SU-DHL-6 (cell line): ENCODE measurements around the gene TM4SF1.

Experiments used
- CTCF ChIP-seq: fragments of 200-600 bp; sonication (generic); IDR thresholded peaks from one replicate; pipeline ENCODE4 v1.5.1; 2017; ENCODE audit warnings: antibody characterized with exemption, mild to moderate bottlenecking, low read length, moderate library complexity; ENCODE audit not compliant: insufficient read depth, poor library complexity, severe bottlenecking
- EZH2phosphoT487 ChIP-seq: fragments of 200-600 bp; sonication (generic), shearing (Covaris generic); conservative IDR thresholded peaks from 2 replicates; pipeline ENCODE4 v1.6.1; 2018; ENCODE audit warnings: mild to moderate bottlenecking, antibody characterized with exemption, low read length, moderate library complexity, mixed read lengths

- TF ChIP-seq CTCF (no peak), EZH2phosphoT487 (no peak)
Observed at GRCh38 chr3:149395107-149396089, 17.9 kb upstream of the TM4SF1 start.
